HEK293 (cell line): Measurements from ENCODE around the gene RRP15.

ENCODE experiments used
- CTCF ChIA-PET: fragments of 350-600 bp; formaldehyde crosslinking; extraction: SDS; loops from one replicate; lab custom pipeline; 2021; ENCODE audit warnings: antibody characterized with exemption; lab: Yijun Ruan, JAX
- POLR2A ChIA-PET: fragments of 300-600 bp; formaldehyde crosslinking; extraction: SDS; loops from one replicate; lab custom pipeline; 2020; ENCODE audit warnings: antibody characterized with exemption, inconsistent platforms; lab: Yijun Ruan, JAX
- H3K27ac ChIP-seq: fragments of 200-500 bp; sonication (Bioruptor generic); 2 replicates; pipeline ENCODE4 v1.5.1; 2014; ENCODE audit warnings: low read depth, low read length, control low read depth, inconsistent platforms; ENCODE audit errors: extremely low read depth
- H3K36me3 ChIP-seq, 2 experiments: fragments of 200-500 bp in 1 of 2; sonication (Bioruptor generic) in 1 of 2; 1 replicate in 1 of 2; 2 replicates in 1 of 2; pipeline ENCODE4 v1.5.1; 2014 to 2017; ENCODE audit warnings: inconsistent platforms in 2 of 2, low read length in 2 of 2; ENCODE audit not compliant: control insufficient read depth in 2 of 2, insufficient read depth in 1 of 2
- H3K4me1 ChIP-seq: fragments of 200-500 bp; sonication (Bioruptor generic); 2 replicates; pipeline ENCODE4 v1.5.1; 2014; ENCODE audit warnings: mild to moderate bottlenecking, low read length, inconsistent platforms; ENCODE audit not compliant: control insufficient read depth, insufficient read depth
- H3K4me3 ChIP-seq: 2 replicates; pipeline ENCODE4 v1.5.1; 2011; ENCODE audit warnings: low read depth, mild to moderate bottlenecking, control low read depth, low read length, moderate library complexity
- H3K9me3 ChIP-seq: fragments of 200-500 bp; sonication (Bioruptor generic); 2 replicates; pipeline ENCODE4 v1.5.1; 2014; ENCODE audit warnings: low read depth, low read length, inconsistent platforms; ENCODE audit not compliant: control insufficient read depth, insufficient read depth
- ATF2 ChIP-seq: fragments of 450-650 bp; formaldehyde crosslinking; IDR thresholded peaks from 2 replicates; pipeline ENCODE4 v1.5.1; 2016; ENCODE audit warnings: missing biosample characterization, missing genetic modification characterization, low read depth
- CTCF ChIP-seq: fragments of 450-650 bp; formaldehyde crosslinking; IDR thresholded peaks from 2 replicates; pipeline ENCODE4 v1.5.1; 2016; ENCODE audit warnings: missing biosample characterization, missing genetic modification characterization
- GFI1B ChIP-seq: fragments of 450-650 bp; formaldehyde crosslinking; IDR thresholded peaks from 2 replicates; pipeline ENCODE4 v1.5.1; 2016; ENCODE audit warnings: missing biosample characterization, missing genetic modification characterization
- HIC1 ChIP-seq: fragments of 450-650 bp; formaldehyde crosslinking; IDR thresholded peaks from 2 replicates; pipeline ENCODE4 v1.5.1; 2016; ENCODE audit warnings: missing biosample characterization, missing genetic modification characterization
- KLF9 ChIP-seq: fragments of 450-650 bp; formaldehyde crosslinking; IDR thresholded peaks from 2 replicates; pipeline ENCODE4 v1.5.1; 2016; ENCODE audit warnings: missing biosample characterization, missing genetic modification characterization, low read depth
- OSR2 ChIP-seq: fragments of 450-650 bp; formaldehyde crosslinking; IDR thresholded peaks from 2 replicates; pipeline ENCODE4 v1.5.1; 2016; ENCODE audit warnings: missing biosample characterization, missing genetic modification characterization
- SP2 ChIP-seq: fragments of 450-650 bp; formaldehyde crosslinking; IDR thresholded peaks from 2 replicates; pipeline ENCODE4 v1.5.1; 2016; ENCODE audit warnings: missing biosample characterization, missing genetic modification characterization
- SP7 ChIP-seq: fragments of 450-650 bp; formaldehyde crosslinking; IDR thresholded peaks from 2 replicates; pipeline ENCODE4 v1.5.1; 2016; ENCODE audit warnings: missing biosample characterization, missing genetic modification characterization
- ZEB2 ChIP-seq: fragments of 450-650 bp; formaldehyde crosslinking; IDR thresholded peaks from 2 replicates; pipeline ENCODE4 v1.5.1; 2016; ENCODE audit warnings: missing biosample characterization, missing genetic modification characterization
- ZNF112 ChIP-seq: fragments of 450-650 bp; formaldehyde crosslinking; IDR thresholded peaks from 2 replicates; pipeline ENCODE4 v1.5.0; 2017; ENCODE audit warnings: missing biosample characterization, missing genetic modification characterization
- ZNF132 ChIP-seq: fragments of 450-650 bp; formaldehyde crosslinking; IDR thresholded peaks from 2 replicates; pipeline ENCODE4 v1.5.1; 2017; ENCODE audit warnings: missing biosample characterization, missing genetic modification characterization, borderline replicate concordance
- ZNF155 ChIP-seq: fragments of 450-650 bp; formaldehyde crosslinking; IDR thresholded peaks from 2 replicates; pipeline ENCODE4 v1.5.1; 2016; ENCODE audit warnings: missing biosample characterization, missing genetic modification characterization
- ZNF184 ChIP-seq: fragments of 450-650 bp; IDR thresholded peaks from 2 replicates; pipeline ENCODE4 v1.5.1; 2018; ENCODE audit warnings: missing biosample characterization, mild to moderate bottlenecking, missing genetic modification characterization
- ZNF311 ChIP-seq: fragments of 450-650 bp; formaldehyde crosslinking; IDR thresholded peaks from 2 replicates; pipeline ENCODE4 v1.5.1; 2017; ENCODE audit warnings: missing biosample characterization, missing genetic modification characterization, borderline replicate concordance
- ZNF473 ChIP-seq: fragments of 450-650 bp; formaldehyde crosslinking; IDR thresholded peaks from 2 replicates; pipeline ENCODE4 v1.5.1; 2017; ENCODE audit warnings: missing biosample characterization, missing genetic modification characterization
- ZNF48 ChIP-seq: fragments of 450-650 bp; formaldehyde crosslinking; IDR thresholded peaks from 2 replicates; pipeline ENCODE4 v1.5.1; 2016; ENCODE audit warnings: missing biosample characterization, missing genetic modification characterization
- ZNF501 ChIP-seq: fragments of 450-650 bp; formaldehyde crosslinking; IDR thresholded peaks from 2 replicates; pipeline ENCODE4 v1.5.1; 2016; ENCODE audit warnings: missing biosample characterization, missing genetic modification characterization
- ZNF560 ChIP-seq: fragments of 450-650 bp; formaldehyde crosslinking; IDR thresholded peaks from 2 replicates; pipeline ENCODE4 v1.5.1; 2017; ENCODE audit warnings: missing biosample characterization, missing genetic modification characterization, borderline replicate concordance
- ZNF654 ChIP-seq: fragments of 450-650 bp; formaldehyde crosslinking; IDR thresholded peaks from 2 replicates; pipeline ENCODE4 v1.5.1; 2016; ENCODE audit warnings: low read depth, missing biosample characterization, missing genetic modification characterization
- ZNF660 ChIP-seq: fragments of 450-650 bp; IDR thresholded peaks from 2 replicates; pipeline ENCODE4 v1.5.1; 2018; ENCODE audit warnings: missing biosample characterization, mild to moderate bottlenecking, missing genetic modification characterization
- ZNF776 ChIP-seq: fragments of 450-650 bp; formaldehyde crosslinking; IDR thresholded peaks from 2 replicates; pipeline ENCODE4 v1.5.0; 2017; ENCODE audit warnings: missing biosample characterization, missing genetic modification characterization, borderline replicate concordance
- ZNF830 ChIP-seq: fragments of 450-650 bp; IDR thresholded peaks from 2 replicates; pipeline ENCODE4 v1.5.0; 2018; ENCODE audit warnings: missing biosample characterization, missing genetic modification characterization, low read depth, mild to moderate bottlenecking, moderate library complexity
- TF ChIP-seq, protein P1 (sequence below): fragments of 450-650 bp; formaldehyde crosslinking; IDR thresholded peaks from 2 replicates; pipeline ENCODE4 v1.5.1; 2016; ENCODE audit warnings: missing biosample characterization, missing genetic modification characterization

The RRP15 gene

GRCh38 chr1:218328769-218329168 is 43.7 kb downstream of the RRP15 start (continued):
- TF ChIP-seq ZNF473 (tag by site-specific recombination) (no peak), ZNF660 (no peak), ZNF112 (tag by site-specific recombination) (no peak), HIC1 (tag by site-specific recombination) (no peak), ZNF776 (no peak), ZNF48 (tag by site-specific recombination) (no peak)
- TF ChIP-seq, protein P1, sequence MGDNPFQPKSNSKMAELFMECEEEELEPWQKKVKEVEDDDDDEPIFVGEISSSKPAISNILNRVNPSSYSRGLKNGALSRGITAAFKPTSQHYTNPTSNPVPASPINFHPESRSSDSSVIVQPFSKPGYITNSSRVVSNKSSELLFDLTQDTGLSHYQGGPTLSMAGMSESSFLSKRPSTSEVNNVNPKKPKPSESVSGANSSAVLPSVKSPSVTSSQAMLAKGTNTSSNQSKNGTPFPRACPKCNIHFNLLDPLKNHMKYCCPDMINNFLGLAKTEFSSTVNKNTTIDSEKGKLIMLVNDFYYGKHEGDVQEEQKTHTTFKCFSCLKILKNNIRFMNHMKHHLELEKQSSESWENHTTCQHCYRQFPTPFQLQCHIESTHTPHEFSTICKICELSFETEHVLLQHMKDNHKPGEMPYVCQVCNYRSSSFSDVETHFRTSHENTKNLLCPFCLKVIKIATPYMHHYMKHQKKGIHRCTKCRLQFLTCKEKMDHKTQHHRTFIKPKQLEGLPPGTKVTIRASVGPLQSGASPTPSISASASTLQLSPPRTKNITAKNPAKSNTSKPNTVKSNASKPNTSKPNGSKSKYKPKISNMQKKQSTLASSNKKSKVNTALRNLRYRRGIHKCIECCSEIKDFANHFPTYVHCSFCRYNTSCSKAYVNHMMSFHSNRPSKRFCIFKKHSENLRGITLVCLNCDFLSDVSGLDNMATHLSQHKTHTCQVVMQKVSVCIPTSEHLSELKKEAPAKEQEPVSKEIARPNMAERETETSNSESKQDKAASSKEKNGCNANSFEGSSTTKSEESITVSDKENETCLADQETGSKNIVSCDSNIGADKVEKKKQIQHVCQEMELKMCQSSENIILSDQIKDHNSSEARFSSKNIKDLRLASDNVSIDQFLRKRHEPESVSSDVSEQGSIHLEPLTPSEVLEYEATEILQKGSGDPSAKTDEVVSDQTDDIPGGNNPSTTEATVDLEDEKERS (tag by site-specific recombination): no peak

- Histone ChIP-seq H3K36me3 (no peaks in the 10 kb centered on the region; a peak in 1 of 3 replicates), H3K4me1 (no peaks in the 10 kb centered on the region), H3K4me3 (no peak overlapping the region), H3K27ac (no peak overlapping the region), H3K9me3 (no peaks in the 10 kb centered on the region)
- CTCF ChIA-PET: interaction anchor here (0.5 to 2.4 kb wide), 32 partner anchors 9 to 1482 kb away, joined by 3 to 15 read pairs (median 4); no protein-coding TSS in a partner anchor
- POLR2A ChIA-PET: no interaction called here
- TF ChIP-seq ZNF184 (tag by site-specific recombination) (no peak), ZNF155 (tag by site-specific recombination) (no peak), SP7 (tag by site-specific recombination) (peak; percentile 89), ZNF501 (peak; percentile 25; the same call in 1 of the 2 replicates), ZNF132 (no peak), ZNF311 (tag by site-specific recombination) (no peak), GFI1B (tag by site-specific recombination) (no peak), ZEB2 (tag by site-specific recombination) (peak; percentile 43; the same call in 1 of the 2 replicates), OSR2 (tag by site-specific recombination) (no peak), SP2 (tag by site-specific recombination) (no peak), ATF2 (tag by site-specific recombination) (no peak), CTCF (tag by site-specific recombination) (peak; percentile 35; the same call in 1 of the 2 replicates), ZNF830 (no peak), ZNF560 (tag by site-specific recombination) (no peak), ZNF654 (tag by site-specific recombination) (peak; percentile 79), KLF9 (tag by site-specific recombination) (no peak)
These were observed 45.0 kb downstream of the RRP15 start for GRCh38 chr1:218330043-218330623.
